ENCODE data around the gene VSIG1.

DNA sequence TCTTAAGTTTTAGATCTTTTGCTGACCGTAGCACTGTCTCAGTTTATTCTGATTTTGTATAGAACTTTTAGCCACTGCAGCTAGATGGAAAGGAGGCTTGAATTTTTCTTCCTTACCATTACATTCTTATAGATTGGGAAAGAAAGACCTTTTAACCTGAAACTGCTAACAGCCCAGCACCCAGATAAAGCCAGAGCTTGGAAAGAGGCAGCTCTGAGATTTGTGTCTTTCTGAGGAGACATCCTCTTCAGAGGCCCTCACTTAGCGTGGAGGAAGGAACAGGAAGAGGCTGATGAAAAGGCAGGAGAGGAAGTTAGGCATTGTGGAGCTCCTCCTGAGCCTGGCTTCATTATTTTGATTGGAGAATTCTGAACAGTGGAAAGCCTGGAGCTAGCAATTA is 81.8 kb downstream of the VSIG1 start:
- TF ChIP-seq RAD21 (IDR thresholded peaks at IDR 0.05; ENCODE audit: low read length) (no peak), POLR2A (IDR thresholded peaks at IDR 0.05; ENCODE audit: low read depth, low read length) (no peak), RCOR1 (IDR thresholded peaks at IDR 0.05; ENCODE audit: insufficient replicate concordance, low read length) (no peak), RFX5 (IDR thresholded peaks at IDR 0.05; ENCODE audit: low read depth, low read length) (no peak), CEBPB (IDR thresholded peaks at IDR 0.05; ENCODE audit: low read depth, low read length) (no peak), SMC3 (IDR thresholded peaks at IDR 0.05; ENCODE audit: low read depth, low read length) (no peak), BHLHE40 (IDR thresholded peaks at IDR 0.05; ENCODE audit: low read depth, low read length) (no peak), FOS (IDR thresholded peaks at IDR 0.05; ENCODE audit: low read depth, low read length) (no peak), MAFK (IDR thresholded peaks at IDR 0.05; ENCODE audit: low read depth, low read length) (no peak), CHD1 (IDR thresholded peaks at IDR 0.05; ENCODE audit: low read depth, low read length) (no peak)
- TF ChIP-seq, protein P1, sequence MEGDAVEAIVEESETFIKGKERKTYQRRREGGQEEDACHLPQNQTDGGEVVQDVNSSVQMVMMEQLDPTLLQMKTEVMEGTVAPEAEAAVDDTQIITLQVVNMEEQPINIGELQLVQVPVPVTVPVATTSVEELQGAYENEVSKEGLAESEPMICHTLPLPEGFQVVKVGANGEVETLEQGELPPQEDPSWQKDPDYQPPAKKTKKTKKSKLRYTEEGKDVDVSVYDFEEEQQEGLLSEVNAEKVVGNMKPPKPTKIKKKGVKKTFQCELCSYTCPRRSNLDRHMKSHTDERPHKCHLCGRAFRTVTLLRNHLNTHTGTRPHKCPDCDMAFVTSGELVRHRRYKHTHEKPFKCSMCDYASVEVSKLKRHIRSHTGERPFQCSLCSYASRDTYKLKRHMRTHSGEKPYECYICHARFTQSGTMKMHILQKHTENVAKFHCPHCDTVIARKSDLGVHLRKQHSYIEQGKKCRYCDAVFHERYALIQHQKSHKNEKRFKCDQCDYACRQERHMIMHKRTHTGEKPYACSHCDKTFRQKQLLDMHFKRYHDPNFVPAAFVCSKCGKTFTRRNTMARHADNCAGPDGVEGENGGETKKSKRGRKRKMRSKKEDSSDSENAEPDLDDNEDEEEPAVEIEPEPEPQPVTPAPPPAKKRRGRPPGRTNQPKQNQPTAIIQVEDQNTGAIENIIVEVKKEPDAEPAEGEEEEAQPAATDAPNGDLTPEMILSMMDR (conservative IDR thresholded peaks at IDR 0.05; ENCODE audit: low read depth, low read length) = no peak
- TF ChIP-seq, protein P2, sequence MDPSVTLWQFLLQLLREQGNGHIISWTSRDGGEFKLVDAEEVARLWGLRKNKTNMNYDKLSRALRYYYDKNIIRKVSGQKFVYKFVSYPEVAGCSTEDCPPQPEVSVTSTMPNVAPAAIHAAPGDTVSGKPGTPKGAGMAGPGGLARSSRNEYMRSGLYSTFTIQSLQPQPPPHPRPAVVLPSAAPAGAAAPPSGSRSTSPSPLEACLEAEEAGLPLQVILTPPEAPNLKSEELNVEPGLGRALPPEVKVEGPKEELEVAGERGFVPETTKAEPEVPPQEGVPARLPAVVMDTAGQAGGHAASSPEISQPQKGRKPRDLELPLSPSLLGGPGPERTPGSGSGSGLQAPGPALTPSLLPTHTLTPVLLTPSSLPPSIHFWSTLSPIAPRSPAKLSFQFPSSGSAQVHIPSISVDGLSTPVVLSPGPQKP (IDR thresholded peaks at IDR 0.05; ENCODE audit: borderline replicate concordance, low read depth, low read length) = no peak
- TF ChIP-seq, protein P3, sequence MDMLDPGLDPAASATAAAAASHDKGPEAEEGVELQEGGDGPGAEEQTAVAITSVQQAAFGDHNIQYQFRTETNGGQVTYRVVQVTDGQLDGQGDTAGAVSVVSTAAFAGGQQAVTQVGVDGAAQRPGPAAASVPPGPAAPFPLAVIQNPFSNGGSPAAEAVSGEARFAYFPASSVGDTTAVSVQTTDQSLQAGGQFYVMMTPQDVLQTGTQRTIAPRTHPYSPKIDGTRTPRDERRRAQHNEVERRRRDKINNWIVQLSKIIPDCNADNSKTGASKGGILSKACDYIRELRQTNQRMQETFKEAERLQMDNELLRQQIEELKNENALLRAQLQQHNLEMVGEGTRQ (IDR thresholded peaks at IDR 0.05; ENCODE audit: low read depth, low read length) = no peak

All from IMR-90 (cell line).